GM21723 (cell line): Measurements from ENCODE around the gene ETFA.

Experiments
- ATAC-seq: cut with Tn5 transposase; IDR thresholded peaks from one replicate; pipeline ENCODE4 v1.9.1; 2021; ENCODE audit warnings: mild to moderate bottlenecking, moderate library complexity; ENCODE audit not compliant: unreplicated experiment

The ETFA gene

DNA sequence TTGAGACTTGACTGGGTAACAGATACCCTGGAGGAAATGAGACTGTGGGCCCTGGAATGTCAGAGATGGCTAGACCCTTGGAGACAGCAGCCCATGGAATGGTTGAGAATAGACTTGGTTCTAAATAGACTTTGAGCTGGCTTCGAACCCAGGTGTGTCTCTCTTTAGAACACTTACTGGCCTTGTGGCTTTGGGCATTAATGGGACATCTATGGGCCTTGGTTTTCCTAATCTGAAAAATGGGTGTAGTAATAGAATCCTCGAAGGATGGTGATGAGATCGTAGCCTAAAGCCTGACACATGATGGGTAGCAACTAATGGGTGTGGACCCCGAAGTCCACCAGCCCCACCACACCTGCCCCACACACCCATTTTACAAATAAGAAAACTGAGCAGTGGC is 132.2 kb downstream of the ETFA start:
- no peak for ATAC-seq

DNA sequence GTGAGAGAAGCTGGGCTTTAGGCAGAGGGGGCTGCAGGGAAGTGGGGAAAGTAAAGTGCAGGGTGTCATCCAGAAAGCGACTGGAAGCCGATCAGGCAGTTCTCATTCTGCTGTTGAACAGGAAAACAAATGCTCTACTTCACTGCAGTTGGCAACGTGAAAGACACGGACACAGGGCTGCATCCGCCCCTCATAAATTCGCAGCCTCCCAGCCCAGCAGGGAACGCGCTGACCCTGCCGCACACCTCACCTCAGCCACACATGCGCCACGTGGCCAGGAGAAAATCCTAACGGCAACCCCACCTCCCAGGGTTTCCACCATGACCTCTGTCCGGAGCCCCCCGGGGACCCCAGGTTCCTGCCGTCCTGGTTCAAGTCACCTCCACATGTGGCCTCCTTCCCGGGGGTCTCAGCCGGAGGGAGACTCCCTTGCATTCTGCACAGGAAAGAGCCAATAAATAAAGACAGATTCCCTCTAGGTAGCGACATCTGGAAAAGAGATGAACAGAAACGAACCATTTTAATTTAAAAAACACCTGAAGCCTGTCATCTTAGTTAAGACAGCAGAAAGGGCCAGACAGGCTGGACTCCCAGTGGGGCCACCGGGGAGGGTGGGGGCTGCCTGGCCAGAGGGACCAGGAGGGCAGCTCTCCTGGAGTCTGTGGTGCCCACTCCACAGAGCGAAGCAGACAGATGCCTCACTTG is 132.8 kb downstream of the ETFA start:
- no peak for ATAC-seq

- ATAC-seq: no peak
Measured at GRCh38 chr15:76177491-76178040, 133.7 kb downstream of the ETFA start.

- no peak for ATAC-seq
Measured at GRCh38 chr15:76176487-76177085, 134.7 kb downstream of the ETFA start.

- ATAC-seq: no peak
Measured at GRCh38 chr15:76176059-76176458, 135.2 kb downstream of the ETFA start.

- no peak for ATAC-seq
Measured at GRCh38 chr15:76175442-76175841, 135.8 kb downstream of the ETFA start.

DNA sequence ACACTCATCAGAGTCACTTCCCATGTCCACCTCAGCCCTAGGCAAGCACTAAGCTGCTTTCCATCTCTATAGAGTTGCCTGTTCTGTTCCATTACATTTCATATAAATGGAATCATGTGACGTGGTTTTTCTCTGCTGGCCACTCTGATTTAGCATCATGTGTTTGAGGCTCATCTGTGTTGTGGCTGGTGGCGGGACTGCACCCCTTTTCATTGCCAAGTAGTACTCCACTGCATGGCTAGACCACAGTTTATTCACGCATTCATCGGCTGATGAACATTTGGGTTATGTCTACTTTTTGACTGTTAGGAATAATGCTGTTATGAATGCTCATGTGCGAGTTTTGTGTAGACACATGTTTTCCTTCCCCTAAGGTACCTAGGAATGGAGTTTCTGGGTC is 136.6 kb downstream of the ETFA start:
- ATAC-seq: no peak

- ATAC-seq: no peak
Measured at GRCh38 chr15:76173317-76173834, 137.9 kb downstream of the ETFA start.

DNA sequence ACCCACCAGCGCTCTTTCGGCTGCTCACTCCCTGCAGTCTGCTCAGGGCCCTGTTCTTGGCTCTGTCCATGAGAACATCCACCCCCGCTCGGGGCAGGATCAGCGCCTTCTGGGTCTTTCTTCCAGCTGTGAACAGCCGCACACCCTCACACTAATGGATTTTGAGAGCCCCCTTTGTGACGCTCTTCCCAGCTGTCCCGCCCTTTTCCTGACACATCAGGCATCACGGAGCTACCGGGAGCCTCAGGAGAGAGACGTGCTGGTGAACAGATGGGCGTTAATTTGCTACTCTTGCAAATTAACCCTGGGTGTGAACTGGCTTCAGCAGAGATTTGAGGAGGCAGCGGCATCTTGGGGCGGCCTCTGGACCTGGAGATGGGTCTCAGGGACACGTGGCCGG is 138.5 kb downstream of the ETFA start:
- no peak for ATAC-seq

GRCh38 chr15:76169911-76170800 is 141.1 kb downstream of the ETFA start:
- ATAC-seq: no peak

- no peak for ATAC-seq
Measured at GRCh38 chr15:76169018-76169417, 142.3 kb downstream of the ETFA start.

DNA sequence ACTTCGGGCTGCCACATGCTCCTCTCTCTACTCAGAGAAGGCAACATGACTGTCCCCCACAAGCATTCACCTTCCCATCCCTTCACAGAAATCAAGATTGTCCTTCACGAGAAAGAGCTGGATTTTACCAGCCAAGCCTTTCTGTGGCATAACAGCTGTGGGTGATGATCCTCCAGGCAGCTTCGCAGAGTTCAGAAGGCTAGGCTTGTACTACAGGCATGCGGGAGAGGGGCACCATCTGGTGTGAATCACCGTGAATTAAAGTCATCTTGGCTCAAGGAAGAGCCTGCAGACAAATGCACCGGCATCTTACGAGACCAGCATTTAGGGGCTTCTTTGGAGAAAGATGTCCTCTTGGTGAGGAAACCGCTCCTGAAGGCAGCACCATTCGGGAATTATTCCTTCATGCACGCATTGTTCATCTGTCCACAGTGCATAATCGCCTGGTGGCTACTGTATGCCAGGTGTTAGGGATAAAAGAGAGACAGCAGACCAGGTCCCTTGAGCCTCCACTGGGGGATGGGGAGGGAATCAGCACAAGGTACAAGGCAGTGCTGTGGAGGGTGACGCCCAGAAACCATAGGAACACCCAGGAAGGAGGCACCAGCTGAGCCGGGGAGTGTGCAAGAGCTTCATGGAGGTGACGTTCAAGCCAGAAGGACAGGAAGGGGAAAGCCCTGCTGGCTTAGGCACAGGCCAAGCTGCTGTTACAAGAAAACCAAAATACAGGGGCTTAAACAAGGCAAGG is 142.9 kb downstream of the ETFA start:
- ATAC-seq: no peak

DNA sequence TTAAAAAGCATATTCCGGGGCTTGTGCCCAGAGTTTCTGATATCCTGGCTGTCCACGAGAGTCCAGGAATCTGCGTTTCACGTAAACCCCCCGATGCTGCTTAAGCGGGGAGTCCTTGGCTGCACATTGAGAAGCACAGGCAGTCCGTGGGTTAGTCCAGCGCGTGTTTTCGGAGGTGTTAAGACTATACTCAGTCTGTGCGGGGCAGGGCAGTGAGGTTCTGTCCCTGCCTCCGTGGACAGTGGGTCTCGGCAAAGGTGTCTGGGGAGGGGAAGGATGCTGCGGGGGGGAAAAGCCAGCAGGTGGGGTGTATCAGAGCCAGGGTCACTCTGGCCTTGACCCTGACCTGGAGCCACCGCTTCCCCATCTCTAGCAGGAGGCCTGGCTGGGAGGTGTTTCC is 145.3 kb downstream of the ETFA start:
- no peak for ATAC-seq
